GM21717 (cell line): Measurements from ENCODE around the gene PPFIBP1.

Experiments
- ATAC-seq: cut with Tn5 transposase; IDR thresholded peaks from one replicate; pipeline ENCODE4 v1.9.1; 2021; ENCODE audit warnings: mild to moderate bottlenecking, moderate library complexity; ENCODE audit not compliant: unreplicated experiment

PPFIBP1 gene

GRCh38 chr12:27523642-27524493, at the start of gene PPFIBP1:
Gene PPFIBP1 (plus strand): TSS chr12:27524206. CDS start chr12:27633397, 109,191 bp downstream.
- ATAC-seq: peak; percentile 94

GRCh38 chr12:27474344-27474743, 49.7 kb upstream of the PPFIBP1 start:
- no peak for ATAC-seq

- no peak for ATAC-seq
Measured at GRCh38 chr12:27477049-27477448, 47.0 kb upstream of the PPFIBP1 start.

GRCh38 chr12:27478949-27479348, 45.1 kb upstream of the PPFIBP1 start:
- ATAC-seq: no peak

- ATAC-seq: no peak
Measured at GRCh38 chr12:27480016-27480415, 44.0 kb upstream of the PPFIBP1 start.

GRCh38 chr12:27486961-27487360, 37.0 kb upstream of the PPFIBP1 start:
- no peak for ATAC-seq

- ATAC-seq: no peak
Measured at GRCh38 chr12:27488479-27488878, 35.5 kb upstream of the PPFIBP1 start.

GRCh38 chr12:27491226-27491625, 32.8 kb upstream of the PPFIBP1 start:
- no peak for ATAC-seq

GRCh38 chr12:27493260-27493940, 30.6 kb upstream of the PPFIBP1 start:
- no peak for ATAC-seq

GRCh38 chr12:27497446-27497845, 26.6 kb upstream of the PPFIBP1 start:
- ATAC-seq: no peak

GRCh38 chr12:27498149-27498548, 25.9 kb upstream of the PPFIBP1 start:
- peak; percentile 53 for ATAC-seq

GRCh38 chr12:27498761-27499160, 25.2 kb upstream of the PPFIBP1 start:
- ATAC-seq: no peak

- no peak for ATAC-seq
Measured at GRCh38 chr12:27499377-27499776, 24.6 kb upstream of the PPFIBP1 start.

- no peak for ATAC-seq
Measured at GRCh38 chr12:27500546-27500945, 23.5 kb upstream of the PPFIBP1 start.

GRCh38 chr12:27502021-27502435, 22.0 kb upstream of the PPFIBP1 start:
- ATAC-seq: no peak

GRCh38 chr12:27504507-27504906, 19.5 kb upstream of the PPFIBP1 start:
- ATAC-seq: no peak

GRCh38 chr12:27505109-27505508, 18.9 kb upstream of the PPFIBP1 start:
- ATAC-seq: no peak

- ATAC-seq: no peak
Measured at GRCh38 chr12:27505761-27506160, 18.2 kb upstream of the PPFIBP1 start.

- ATAC-seq: no peak
Measured at GRCh38 chr12:27506645-27507189, 17.3 kb upstream of the PPFIBP1 start.

- no peak for ATAC-seq
Measured at GRCh38 chr12:27508736-27509431, 15.1 kb upstream of the PPFIBP1 start.

GRCh38 chr12:27511031-27511722, 12.8 kb upstream of the PPFIBP1 start:
- ATAC-seq: no peak
